ENCODE data around the gene STARD10. TPM values are rescaled to one million over a fixed set of nuclear protein-coding genes. Genes with fewer than 3 reads are reported as not detected.

The STARD10 gene
- total and polyA plus RNA-seq, 2 experiments from 2014 or later, result 16.6 to 20.5 TPM

DNA sequence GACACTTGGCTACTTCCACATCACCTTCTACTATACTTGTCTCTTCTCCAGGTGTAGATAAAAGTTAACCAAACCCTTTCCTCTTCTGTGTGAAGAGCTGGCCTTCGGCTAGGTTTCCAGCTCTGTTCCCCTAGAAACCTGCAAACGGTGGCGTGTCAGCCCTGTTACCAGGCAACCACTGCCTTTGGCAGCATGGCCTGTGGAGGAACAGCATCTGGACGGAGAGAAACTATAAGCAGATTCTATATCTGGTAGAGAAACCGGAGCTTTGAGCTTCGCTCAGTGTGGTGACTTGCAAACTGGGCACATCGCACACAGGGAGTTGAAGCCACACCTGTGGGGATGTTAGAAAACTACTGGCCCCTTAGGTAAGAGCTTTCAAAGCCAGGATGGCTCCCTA is 77.6 kb downstream of the STARD10 start:
- Mint-ChIP-seq H3K27me3 (ENCODE audit: insufficient read depth, low read depth, poor library complexity) (peaks cover 3% of the 10 kb centered on the region), H3K4me1 (peaks cover 21% of the 10 kb centered on the region), H3K36me3 (ENCODE audit: low read depth) (peaks cover 6% of the 10 kb centered on the region; the same call in 2 of the 3 replicates), H3K9me3 (no peaks in the 10 kb centered on the region), H3K4me3 (no peak overlapping the region), H3K27ac (no peak overlapping the region)
- no peak overlapping the region for H2AFZ ChIP-seq
- TF ChIP-seq ZNF331 (CRISPR knock-in tag; IDR thresholded peaks at IDR 0.05; ENCODE audit: low read depth) (no peak), EZH2 (IDR thresholded peaks at IDR 0.05; ENCODE audit: low read depth, unreplicated experiment) (no peak), POLR2AphosphoS5 (IDR thresholded peaks at IDR 0.05; ENCODE audit: low read depth) (no peak), NANOG (IDR thresholded peaks at IDR 0.05; ENCODE audit: borderline replicate concordance) (no peak), EZH2phosphoT487 (IDR thresholded peaks at IDR 0.05; ENCODE audit: unreplicated experiment) (no peak), CREB1 (CRISPR knock-in tag; IDR thresholded peaks at IDR 0.05; ENCODE audit: low read depth) (no peak), ZNF114 (CRISPR knock-in tag; IDR thresholded peaks at IDR 0.05) (no peak), STAT1 (IDR thresholded peaks at IDR 0.05; ENCODE audit: unreplicated experiment) (no peak), JUNB (IDR thresholded peaks at IDR 0.05; ENCODE audit: unreplicated experiment) (no peak)
- TF ChIP-seq, protein P1, sequence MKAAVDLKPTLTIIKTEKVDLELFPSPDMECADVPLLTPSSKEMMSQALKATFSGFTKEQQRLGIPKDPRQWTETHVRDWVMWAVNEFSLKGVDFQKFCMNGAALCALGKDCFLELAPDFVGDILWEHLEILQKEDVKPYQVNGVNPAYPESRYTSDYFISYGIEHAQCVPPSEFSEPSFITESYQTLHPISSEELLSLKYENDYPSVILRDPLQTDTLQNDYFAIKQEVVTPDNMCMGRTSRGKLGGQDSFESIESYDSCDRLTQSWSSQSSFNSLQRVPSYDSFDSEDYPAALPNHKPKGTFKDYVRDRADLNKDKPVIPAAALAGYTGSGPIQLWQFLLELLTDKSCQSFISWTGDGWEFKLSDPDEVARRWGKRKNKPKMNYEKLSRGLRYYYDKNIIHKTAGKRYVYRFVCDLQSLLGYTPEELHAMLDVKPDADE (IDR thresholded peaks at IDR 0.05), result no peak
- TF ChIP-seq, protein P2, sequence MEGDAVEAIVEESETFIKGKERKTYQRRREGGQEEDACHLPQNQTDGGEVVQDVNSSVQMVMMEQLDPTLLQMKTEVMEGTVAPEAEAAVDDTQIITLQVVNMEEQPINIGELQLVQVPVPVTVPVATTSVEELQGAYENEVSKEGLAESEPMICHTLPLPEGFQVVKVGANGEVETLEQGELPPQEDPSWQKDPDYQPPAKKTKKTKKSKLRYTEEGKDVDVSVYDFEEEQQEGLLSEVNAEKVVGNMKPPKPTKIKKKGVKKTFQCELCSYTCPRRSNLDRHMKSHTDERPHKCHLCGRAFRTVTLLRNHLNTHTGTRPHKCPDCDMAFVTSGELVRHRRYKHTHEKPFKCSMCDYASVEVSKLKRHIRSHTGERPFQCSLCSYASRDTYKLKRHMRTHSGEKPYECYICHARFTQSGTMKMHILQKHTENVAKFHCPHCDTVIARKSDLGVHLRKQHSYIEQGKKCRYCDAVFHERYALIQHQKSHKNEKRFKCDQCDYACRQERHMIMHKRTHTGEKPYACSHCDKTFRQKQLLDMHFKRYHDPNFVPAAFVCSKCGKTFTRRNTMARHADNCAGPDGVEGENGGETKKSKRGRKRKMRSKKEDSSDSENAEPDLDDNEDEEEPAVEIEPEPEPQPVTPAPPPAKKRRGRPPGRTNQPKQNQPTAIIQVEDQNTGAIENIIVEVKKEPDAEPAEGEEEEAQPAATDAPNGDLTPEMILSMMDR (conservative IDR thresholded peaks at IDR 0.05; ENCODE audit: low read depth in 2 of 2), result no peak
- TF ChIP-seq, protein P3, sequence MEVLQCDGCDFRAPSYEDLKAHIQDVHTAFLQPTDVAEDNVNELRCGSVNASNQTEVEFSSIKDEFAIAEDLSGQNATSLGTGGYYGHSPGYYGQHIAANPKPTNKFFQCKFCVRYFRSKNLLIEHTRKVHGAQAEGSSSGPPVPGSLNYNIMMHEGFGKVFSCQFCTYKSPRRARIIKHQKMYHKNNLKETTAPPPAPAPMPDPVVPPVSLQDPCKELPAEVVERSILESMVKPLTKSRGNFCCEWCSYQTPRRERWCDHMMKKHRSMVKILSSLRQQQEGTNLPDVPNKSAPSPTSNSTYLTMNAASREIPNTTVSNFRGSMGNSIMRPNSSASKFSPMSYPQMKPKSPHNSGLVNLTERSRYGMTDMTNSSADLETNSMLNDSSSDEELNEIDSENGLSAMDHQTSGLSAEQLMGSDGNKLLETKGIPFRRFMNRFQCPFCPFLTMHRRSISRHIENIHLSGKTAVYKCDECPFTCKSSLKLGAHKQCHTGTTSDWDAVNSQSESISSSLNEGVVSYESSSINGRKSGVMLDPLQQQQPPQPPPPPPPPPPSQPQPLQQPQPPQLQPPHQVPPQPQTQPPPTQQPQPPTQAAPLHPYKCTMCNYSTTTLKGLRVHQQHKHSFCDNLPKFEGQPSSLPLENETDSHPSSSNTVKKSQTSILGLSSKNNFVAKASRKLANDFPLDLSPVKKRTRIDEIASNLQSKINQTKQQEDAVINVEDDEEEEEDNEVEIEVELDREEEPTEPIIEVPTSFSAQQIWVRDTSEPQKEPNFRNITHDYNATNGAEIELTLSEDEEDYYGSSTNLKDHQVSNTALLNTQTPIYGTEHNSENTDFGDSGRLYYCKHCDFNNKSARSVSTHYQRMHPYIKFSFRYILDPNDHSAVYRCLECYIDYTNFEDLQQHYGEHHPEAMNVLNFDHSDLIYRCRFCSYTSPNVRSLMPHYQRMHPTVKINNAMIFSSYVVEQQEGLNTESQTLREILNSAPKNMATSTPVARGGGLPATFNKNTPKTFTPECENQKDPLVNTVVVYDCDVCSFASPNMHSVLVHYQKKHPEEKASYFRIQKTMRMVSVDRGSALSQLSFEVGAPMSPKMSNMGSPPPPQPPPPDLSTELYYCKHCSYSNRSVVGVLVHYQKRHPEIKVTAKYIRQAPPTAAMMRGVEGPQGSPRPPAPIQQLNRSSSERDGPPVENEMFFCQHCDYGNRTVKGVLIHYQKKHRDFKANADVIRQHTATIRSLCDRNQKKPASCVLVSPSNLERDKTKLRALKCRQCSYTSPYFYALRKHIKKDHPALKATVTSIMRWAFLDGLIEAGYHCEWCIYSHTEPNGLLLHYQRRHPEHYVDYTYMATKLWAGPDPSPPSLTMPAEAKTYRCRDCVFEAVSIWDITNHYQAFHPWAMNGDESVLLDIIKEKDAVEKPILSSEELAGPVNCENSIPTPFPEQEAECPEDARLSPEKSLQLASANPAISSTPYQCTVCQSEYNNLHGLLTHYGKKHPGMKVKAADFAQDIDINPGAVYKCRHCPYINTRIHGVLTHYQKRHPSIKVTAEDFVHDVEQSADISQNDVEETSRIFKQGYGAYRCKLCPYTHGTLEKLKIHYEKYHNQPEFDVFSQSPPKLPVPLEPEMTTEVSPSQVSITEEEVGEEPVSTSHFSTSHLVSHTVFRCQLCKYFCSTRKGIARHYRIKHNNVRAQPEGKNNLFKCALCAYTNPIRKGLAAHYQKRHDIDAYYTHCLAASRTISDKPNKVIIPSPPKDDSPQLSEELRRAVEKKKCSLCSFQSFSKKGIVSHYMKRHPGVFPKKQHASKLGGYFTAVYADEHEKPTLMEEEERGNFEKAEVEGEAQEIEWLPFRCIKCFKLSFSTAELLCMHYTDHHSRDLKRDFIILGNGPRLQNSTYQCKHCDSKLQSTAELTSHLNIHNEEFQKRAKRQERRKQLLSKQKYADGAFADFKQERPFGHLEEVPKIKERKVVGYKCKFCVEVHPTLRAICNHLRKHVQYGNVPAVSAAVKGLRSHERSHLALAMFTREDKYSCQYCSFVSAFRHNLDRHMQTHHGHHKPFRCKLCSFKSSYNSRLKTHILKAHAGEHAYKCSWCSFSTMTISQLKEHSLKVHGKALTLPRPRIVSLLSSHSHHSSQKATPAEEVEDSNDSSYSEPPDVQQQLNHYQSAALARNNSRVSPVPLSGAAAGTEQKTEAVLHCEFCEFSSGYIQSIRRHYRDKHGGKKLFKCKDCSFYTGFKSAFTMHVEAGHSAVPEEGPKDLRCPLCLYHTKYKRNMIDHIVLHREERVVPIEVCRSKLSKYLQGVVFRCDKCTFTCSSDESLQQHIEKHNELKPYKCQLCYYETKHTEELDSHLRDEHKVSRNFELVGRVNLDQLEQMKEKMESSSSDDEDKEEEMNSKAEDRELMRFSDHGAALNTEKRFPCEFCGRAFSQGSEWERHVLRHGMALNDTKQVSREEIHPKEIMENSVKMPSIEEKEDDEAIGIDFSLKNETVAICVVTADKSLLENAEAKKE (CRISPR knock-in tag; IDR thresholded peaks at IDR 0.05), result no peak
- TF ChIP-seq, protein P4, sequence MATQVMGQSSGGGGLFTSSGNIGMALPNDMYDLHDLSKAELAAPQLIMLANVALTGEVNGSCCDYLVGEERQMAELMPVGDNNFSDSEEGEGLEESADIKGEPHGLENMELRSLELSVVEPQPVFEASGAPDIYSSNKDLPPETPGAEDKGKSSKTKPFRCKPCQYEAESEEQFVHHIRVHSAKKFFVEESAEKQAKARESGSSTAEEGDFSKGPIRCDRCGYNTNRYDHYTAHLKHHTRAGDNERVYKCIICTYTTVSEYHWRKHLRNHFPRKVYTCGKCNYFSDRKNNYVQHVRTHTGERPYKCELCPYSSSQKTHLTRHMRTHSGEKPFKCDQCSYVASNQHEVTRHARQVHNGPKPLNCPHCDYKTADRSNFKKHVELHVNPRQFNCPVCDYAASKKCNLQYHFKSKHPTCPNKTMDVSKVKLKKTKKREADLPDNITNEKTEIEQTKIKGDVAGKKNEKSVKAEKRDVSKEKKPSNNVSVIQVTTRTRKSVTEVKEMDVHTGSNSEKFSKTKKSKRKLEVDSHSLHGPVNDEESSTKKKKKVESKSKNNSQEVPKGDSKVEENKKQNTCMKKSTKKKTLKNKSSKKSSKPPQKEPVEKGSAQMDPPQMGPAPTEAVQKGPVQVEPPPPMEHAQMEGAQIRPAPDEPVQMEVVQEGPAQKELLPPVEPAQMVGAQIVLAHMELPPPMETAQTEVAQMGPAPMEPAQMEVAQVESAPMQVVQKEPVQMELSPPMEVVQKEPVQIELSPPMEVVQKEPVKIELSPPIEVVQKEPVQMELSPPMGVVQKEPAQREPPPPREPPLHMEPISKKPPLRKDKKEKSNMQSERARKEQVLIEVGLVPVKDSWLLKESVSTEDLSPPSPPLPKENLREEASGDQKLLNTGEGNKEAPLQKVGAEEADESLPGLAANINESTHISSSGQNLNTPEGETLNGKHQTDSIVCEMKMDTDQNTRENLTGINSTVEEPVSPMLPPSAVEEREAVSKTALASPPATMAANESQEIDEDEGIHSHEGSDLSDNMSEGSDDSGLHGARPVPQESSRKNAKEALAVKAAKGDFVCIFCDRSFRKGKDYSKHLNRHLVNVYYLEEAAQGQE (IDR thresholded peaks at IDR 0.05; ENCODE audit: unreplicated experiment), result no peak
- H3K27me3 ChIP-seq (ENCODE audit: insufficient read depth), result no peaks in the 10 kb centered on the region
- H3K4me1 ChIP-seq (ENCODE audit: insufficient read depth), result no peaks in the 10 kb centered on the region
- no peaks in the 10 kb centered on the region for H3F3A ChIP-seq (replicated peaks; ENCODE audit: low read depth)
- ATAC-seq (no peak), DNase-seq (ENCODE audit: low spot score) (no peak)
- peaks cover 21% of the 10 kb centered on the region for H3K79me2 ChIP-seq (replicated peaks; ENCODE audit: insufficient read depth)
- H3K4me2 ChIP-seq, result no peak overlapping the region
- H3K9me2 ChIP-seq (ENCODE audit: insufficient read depth), result no peaks in the 10 kb centered on the region
- H3K27ac ChIP-seq (ENCODE audit: low read depth), result no peak overlapping the region
- H3K4me3 ChIP-seq, result no peak overlapping the region
- peaks cover 23% of the 10 kb centered on the region for H4K20me1 ChIP-seq (replicated peaks; ENCODE audit: insufficient read depth)
- H3K36me3 ChIP-seq (ENCODE audit: insufficient read depth), result no peaks in the 10 kb centered on the region

Data from GM23338 (cell line).